ENCODE data around the gene COX7A1. TPM values are rescaled to one million over a fixed set of nuclear protein-coding genes. Genes with fewer than 3 reads are reported as not detected.
A peak's percentile ranks its signal among the peaks of the same experiment; 100 is the strongest.

Gene COX7A1
- total and polyA plus RNA-seq, 4 donors: 13.0 to 53.1 (median 36.0) TPM

- no peak overlapping the region for H3K27ac ChIP-seq (ENCODE audit: low read depth in 1 of 2, low read length in 1 of 2)
- H3K4me1 ChIP-seq (ENCODE audit: control insufficient read depth in 5 of 5, insufficient read depth in 5 of 5, low read length in 5 of 5): peaks cover 0 to 8% (median 4%) of the 10 kb centered on the region in 5 donors
- H3K27me3 ChIP-seq (ENCODE audit: control insufficient read depth in 3 of 3, insufficient read depth in 3 of 3, low read length in 2 of 3): no peaks in the 10 kb centered on the region
- TF ChIP-seq, protein P1, sequence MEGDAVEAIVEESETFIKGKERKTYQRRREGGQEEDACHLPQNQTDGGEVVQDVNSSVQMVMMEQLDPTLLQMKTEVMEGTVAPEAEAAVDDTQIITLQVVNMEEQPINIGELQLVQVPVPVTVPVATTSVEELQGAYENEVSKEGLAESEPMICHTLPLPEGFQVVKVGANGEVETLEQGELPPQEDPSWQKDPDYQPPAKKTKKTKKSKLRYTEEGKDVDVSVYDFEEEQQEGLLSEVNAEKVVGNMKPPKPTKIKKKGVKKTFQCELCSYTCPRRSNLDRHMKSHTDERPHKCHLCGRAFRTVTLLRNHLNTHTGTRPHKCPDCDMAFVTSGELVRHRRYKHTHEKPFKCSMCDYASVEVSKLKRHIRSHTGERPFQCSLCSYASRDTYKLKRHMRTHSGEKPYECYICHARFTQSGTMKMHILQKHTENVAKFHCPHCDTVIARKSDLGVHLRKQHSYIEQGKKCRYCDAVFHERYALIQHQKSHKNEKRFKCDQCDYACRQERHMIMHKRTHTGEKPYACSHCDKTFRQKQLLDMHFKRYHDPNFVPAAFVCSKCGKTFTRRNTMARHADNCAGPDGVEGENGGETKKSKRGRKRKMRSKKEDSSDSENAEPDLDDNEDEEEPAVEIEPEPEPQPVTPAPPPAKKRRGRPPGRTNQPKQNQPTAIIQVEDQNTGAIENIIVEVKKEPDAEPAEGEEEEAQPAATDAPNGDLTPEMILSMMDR (IDR thresholded peaks at IDR 0.05; ENCODE audit: control extremely low read depth, extremely low read depth): no peak
- H3K9ac ChIP-seq (ENCODE audit: insufficient read depth in 1 of 2, low read length in 2 of 2): no peak overlapping the region
- no peak overlapping the region for H3K4me3 ChIP-seq
- no peak for DNase-seq
- peaks cover 14 to 50% (median 43%) of the 10 kb centered on the region in 4 donors for H3K36me3 ChIP-seq (ENCODE audit: control insufficient read depth in 4 of 4, insufficient read depth in 4 of 4, low read length in 4 of 4)
- H3K9me3 ChIP-seq (ENCODE audit: control insufficient read depth in 4 of 4, insufficient read depth in 3 of 4, low read length in 3 of 4): no peaks in the 10 kb centered on the region
- ATAC-seq (ENCODE audit: insufficient read depth, low FRiP score): no peak
- WGBS, 2 donors: 98% methylated on average over 6 of the region's 6 CpGs
Measured at GRCh38 chr19:36144624-36145023, 7.6 kb downstream of the COX7A1 start.

- TF ChIP-seq, protein P1 (IDR thresholded peaks at IDR 0.05; ENCODE audit: control extremely low read depth, extremely low read depth): no peak
- DNase-seq (no peak), ATAC-seq (ENCODE audit: insufficient read depth, low FRiP score) (no peak)
- Histone ChIP-seq H3K4me3 (no peak overlapping the region), H3K27ac (ENCODE audit: low read depth in 1 of 2, low read length in 1 of 2) (no peak overlapping the region), H3K4me1 (ENCODE audit: control insufficient read depth in 5 of 5, insufficient read depth in 5 of 5, low read length in 5 of 5) (peaks cover 0 to 7% (median 4%) of the 10 kb centered on the region in 5 donors), H3K27me3 (ENCODE audit: control insufficient read depth in 3 of 3, insufficient read depth in 3 of 3, low read length in 2 of 3) (no peaks in the 10 kb centered on the region), H3K9ac (ENCODE audit: insufficient read depth in 1 of 2, low read length in 2 of 2) (no peak overlapping the region), H3K9me3 (ENCODE audit: control insufficient read depth in 4 of 4, insufficient read depth in 3 of 4, low read length in 3 of 4) (no peaks in the 10 kb centered on the region), H3K36me3 (ENCODE audit: control insufficient read depth in 4 of 4, insufficient read depth in 4 of 4, low read length in 4 of 4) (peaks cover 14 to 37% (median 33%) of the 10 kb centered on the region in 4 donors)
- WGBS, 2 donors: 91 to 93% methylated on average over 9 of the region's 9 CpGs
Measured at GRCh38 chr19:36142496-36142895, 9.8 kb downstream of the COX7A1 start.

DNA sequence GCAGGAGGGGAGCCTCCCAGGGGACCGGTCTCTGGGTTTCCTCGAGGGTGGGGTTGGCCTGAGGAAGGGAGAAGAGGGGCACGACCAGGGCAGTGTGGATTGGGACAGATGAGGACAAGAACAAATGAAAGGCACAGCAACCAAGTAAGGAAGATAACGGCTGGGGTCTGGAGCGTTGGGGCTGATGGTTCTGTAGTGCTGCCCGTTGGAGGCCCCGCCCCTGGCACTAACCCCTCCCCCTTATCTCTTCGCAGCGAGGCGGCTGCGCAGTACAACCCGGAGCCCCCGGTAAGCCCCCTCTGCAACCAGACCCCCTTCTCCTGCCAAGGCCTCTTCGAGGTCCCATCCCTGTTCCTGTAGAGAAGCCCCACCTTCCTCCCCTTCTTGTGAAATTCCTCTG is 10.2 kb downstream of the COX7A1 start:
- Histone ChIP-seq H3K4me3 (no peak overlapping the region), H3K4me1 (ENCODE audit: control insufficient read depth in 5 of 5, insufficient read depth in 5 of 5, low read length in 5 of 5) (peaks cover 0 to 7% (median 4%) of the 10 kb centered on the region in 5 donors), H3K9me3 (ENCODE audit: control insufficient read depth in 4 of 4, insufficient read depth in 3 of 4, low read length in 3 of 4) (no peaks in the 10 kb centered on the region), H3K27me3 (ENCODE audit: control insufficient read depth in 3 of 3, insufficient read depth in 3 of 3, low read length in 2 of 3) (no peaks in the 10 kb centered on the region), H3K9ac (ENCODE audit: insufficient read depth in 1 of 2, low read length in 2 of 2) (no peak overlapping the region), H3K27ac (ENCODE audit: low read depth in 1 of 2, low read length in 1 of 2) (peak overlapping the region in 1 of 2 donors; percentile 98), H3K36me3 (ENCODE audit: control insufficient read depth in 4 of 4, insufficient read depth in 4 of 4, low read length in 4 of 4) (peaks cover 14 to 35% (median 30%) of the 10 kb centered on the region in 4 donors)
- ATAC-seq (ENCODE audit: insufficient read depth, low FRiP score) (no peak), DNase-seq (no peak)
- WGBS, 2 donors: 93 to 94% methylated on average over 14 of the region's 14 CpGs
- TF ChIP-seq, protein P1 (IDR thresholded peaks at IDR 0.05; ENCODE audit: control extremely low read depth, extremely low read depth): no peak
